ENCODE results near the gene NUMBL. TPM values are rescaled to one million over a fixed set of nuclear protein-coding genes. Genes with fewer than 3 reads are reported as not detected.

Gene NUMBL
- total and polyA plus RNA-seq, 2 of the 13 experiments (the other 11 are each of a cell fraction or from before 2014, with no cell fraction given): 0.49 to 2.3 TPM

GRCh38 chr19:40716482-40717324 is 26.3 kb upstream of the NUMBL start, which contains the start of the genes COQ8B and ITPKC (continued):
- TF ChIP-seq MTA3 (CRISPR knock-in tag; IDR thresholded peaks at IDR 0.05) (no peak), ZSCAN5A (CRISPR knock-in tag; IDR thresholded peaks at IDR 0.05; ENCODE audit: borderline replicate concordance) (no peak), ZNF205 (CRISPR knock-in tag; IDR thresholded peaks at IDR 0.05) (0 out of 2 replicates have a peak, but pooled peaks have one; percentile 53), ZNF260 (CRISPR knock-in tag; IDR thresholded peaks at IDR 0.05; ENCODE audit: borderline replicate concordance, low read depth) (no peak), XBP1 (CRISPR knock-in tag; IDR thresholded peaks at IDR 0.05) (no peak), CEBPG (CRISPR knock-in tag; IDR thresholded peaks at IDR 0.05) (no peak), ZNF788 (CRISPR knock-in tag; IDR thresholded peaks at IDR 0.05; ENCODE audit: borderline replicate concordance) (peak; percentile 42; the same call in 1 of the 2 replicates), EP300 (IDR thresholded peaks at IDR 0.05; ENCODE audit: low read depth in 2 of 2, low read length in 2 of 2) (no peak), EP300 (CRISPR knock-in tag; IDR thresholded peaks at IDR 0.05; ENCODE audit: borderline replicate concordance) (no peak), ZC3H13 (CRISPR knock-in tag; IDR thresholded peaks at IDR 0.05) (no peak), POGZ (CRISPR knock-in tag; IDR thresholded peaks at IDR 0.05) (0 out of 2 replicates have a peak, but pooled peaks have one; percentile 39), HHEX (CRISPR knock-in tag; IDR thresholded peaks at IDR 0.05) (no peak), KLF6 (CRISPR knock-in tag; IDR thresholded peaks at IDR 0.05) (peak; percentile 68; the same call in 1 of the 2 replicates), ZNF441 (CRISPR knock-in tag; IDR thresholded peaks at IDR 0.05; ENCODE audit: borderline replicate concordance) (0 out of 2 replicates have a peak, but pooled peaks have one; percentile 18), ZNF691 (CRISPR knock-in tag; IDR thresholded peaks at IDR 0.05; ENCODE audit: borderline replicate concordance, low read depth) (peak; percentile 38; the same call in 1 of the 2 replicates), ZNF737 (CRISPR knock-in tag; IDR thresholded peaks at IDR 0.05; ENCODE audit: borderline replicate concordance) (no peak), ZSCAN22 (CRISPR knock-in tag; IDR thresholded peaks at IDR 0.05) (no peak; the same call in 1 of the 2 replicates), ZBTB21 (CRISPR knock-in tag; IDR thresholded peaks at IDR 0.05) (no peak), IKZF1 (IDR thresholded peaks at IDR 0.05) (no peak), ZNF12 (CRISPR knock-in tag; IDR thresholded peaks at IDR 0.05) (no peak)
- TF ChIP-seq, protein P1, sequence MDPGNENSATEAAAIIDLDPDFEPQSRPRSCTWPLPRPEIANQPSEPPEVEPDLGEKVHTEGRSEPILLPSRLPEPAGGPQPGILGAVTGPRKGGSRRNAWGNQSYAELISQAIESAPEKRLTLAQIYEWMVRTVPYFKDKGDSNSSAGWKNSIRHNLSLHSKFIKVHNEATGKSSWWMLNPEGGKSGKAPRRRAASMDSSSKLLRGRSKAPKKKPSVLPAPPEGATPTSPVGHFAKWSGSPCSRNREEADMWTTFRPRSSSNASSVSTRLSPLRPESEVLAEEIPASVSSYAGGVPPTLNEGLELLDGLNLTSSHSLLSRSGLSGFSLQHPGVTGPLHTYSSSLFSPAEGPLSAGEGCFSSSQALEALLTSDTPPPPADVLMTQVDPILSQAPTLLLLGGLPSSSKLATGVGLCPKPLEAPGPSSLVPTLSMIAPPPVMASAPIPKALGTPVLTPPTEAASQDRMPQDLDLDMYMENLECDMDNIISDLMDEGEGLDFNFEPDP (CRISPR knock-in tag; conservative IDR thresholded peaks at IDR 0.05): no peak
- TF ChIP-seq, protein P2, sequence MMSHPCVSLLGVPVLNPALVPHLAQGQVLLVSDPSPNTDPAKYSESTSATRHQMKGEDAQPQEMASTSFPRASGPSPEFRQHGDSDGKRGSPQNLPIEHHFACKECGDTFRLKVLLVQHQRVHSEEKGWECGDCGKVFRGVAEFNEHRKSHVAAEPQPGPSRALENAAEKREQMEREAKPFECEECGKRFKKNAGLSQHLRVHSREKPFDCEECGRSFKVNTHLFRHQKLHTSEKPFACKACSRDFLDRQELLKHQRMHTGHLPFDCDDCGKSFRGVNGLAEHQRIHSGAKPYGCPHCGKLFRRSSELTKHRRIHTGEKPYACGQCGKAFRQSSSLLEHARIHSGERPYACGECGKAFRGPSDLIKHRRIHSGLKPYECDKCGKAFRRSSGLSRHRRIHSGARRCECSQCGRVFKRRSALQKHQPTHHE (CRISPR knock-in tag; IDR thresholded peaks at IDR 0.05; ENCODE audit: borderline replicate concordance): no peak

Data from HepG2 (cell line).